ENCODE data around the gene ATXN2L.

- TF ChIP-seq MAX (IDR thresholded peaks at IDR 0.05): no peak
- TF ChIP-seq POLR2AphosphoS5 (IDR thresholded peaks at IDR 0.05; ENCODE audit: low read depth, low read length): no peak
- no peak for TF ChIP-seq CTCF (IDR thresholded peaks at IDR 0.05 in 2 of 3, conservative IDR thresholded peaks at IDR 0.05 in 1 of 3; ENCODE audit: borderline replicate concordance in 1 of 3, insufficient read depth in 1 of 3, low read depth in 2 of 3, low read length in 2 of 3)
- TF ChIP-seq YY1 (IDR thresholded peaks at IDR 0.05; ENCODE audit: extremely low read depth, insufficient replicate concordance, low read depth, low read length): no peak
- no peak for TF ChIP-seq ZNF274 (IDR thresholded peaks at IDR 0.05; ENCODE audit: low read depth, low read length)
Measured at GRCh38 chr16:28867241-28867640, 44.4 kb downstream of the ATXN2L start.
